DMS 273 (cell line): ENCODE results near the gene OR13A1.
A peak's percentile ranks its signal among the peaks of the same experiment; 100 is the strongest.
"Not testable (repeated sequence)": the region's sequence is repeated elsewhere in the genome, so short reads cannot be mapped to it uniquely, and the experiment has no call there.

ENCODE experiments used
- DNase-seq: peaks from one replicate; lab custom pipeline; 2025; ENCODE audit not compliant: unreplicated experiment; lab: John Stamatoyannopoulos, UW

Gene OR13A1

DNA sequence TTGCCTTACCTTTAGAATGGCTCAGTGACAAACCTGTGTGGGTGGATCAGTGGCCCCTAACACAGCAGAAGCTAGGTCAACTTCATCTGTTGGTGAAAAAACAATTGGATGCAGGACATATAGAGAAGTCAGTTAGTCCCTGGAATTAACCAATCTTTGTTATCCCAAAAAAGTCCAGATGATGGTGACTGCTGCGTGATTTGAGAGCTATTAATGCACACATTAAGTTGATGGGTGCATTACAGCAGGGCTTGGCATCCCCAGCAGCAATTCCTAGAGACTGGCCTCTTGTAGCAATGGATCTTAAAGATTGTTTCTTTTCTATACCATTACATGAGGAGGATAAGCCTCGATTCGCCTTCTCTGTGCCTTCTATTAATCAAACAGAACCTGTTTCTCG lies 33.3 kb downstream of the OR13A1 start:
- no peak for DNase-seq

DNA sequence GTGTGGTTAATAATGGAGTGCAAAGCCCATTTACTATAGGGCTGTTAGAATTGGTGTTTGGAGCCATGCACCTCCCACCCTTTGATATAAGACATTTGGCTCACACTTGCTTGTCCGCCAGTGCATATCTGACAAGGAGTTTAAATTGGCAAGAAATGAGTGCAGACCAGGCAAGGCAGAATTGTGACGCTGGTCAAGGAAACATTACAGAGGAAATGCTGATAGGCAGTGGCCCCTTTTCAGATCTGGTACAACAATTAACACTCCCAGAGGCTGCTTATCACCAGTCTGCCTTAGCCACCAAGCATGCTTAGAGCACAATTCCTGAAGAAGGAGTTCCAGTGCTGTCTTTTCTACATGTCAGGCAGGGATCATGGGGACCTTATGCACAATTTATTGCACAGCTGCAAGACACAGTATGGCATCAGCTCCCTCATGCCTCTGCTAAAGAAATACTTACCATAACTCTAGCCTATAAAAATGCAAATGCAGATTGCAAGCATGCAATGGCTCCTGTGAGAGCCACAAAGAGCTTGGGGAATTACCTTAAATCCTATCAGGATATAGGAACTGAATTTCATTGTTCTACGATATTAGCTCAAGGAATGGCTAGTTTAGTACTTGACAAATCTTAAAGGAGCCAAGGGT lies 35.2 kb downstream of the OR13A1 start:
- peak; percentile 1 for DNase-seq

DNA sequence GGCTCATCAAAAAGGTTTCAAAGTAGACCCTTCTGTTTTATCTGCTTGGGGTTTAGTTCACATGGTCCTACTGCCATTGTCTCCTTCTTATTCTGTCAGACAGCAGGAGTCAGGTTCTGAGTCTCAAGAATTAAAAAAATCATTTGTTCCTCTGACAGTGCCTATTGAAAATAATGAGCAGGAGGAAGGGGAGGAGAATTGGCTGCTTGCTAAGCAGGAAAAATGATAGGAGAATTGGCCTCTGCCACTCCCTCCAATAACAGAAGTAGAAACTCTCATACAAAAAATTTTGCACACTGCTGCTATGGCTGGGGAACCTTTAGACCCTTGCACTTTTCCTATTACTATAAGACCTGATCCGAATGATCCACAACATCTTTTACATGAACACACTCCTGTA lies 35.7 kb downstream of the OR13A1 start:
- no peak for DNase-seq

DNA sequence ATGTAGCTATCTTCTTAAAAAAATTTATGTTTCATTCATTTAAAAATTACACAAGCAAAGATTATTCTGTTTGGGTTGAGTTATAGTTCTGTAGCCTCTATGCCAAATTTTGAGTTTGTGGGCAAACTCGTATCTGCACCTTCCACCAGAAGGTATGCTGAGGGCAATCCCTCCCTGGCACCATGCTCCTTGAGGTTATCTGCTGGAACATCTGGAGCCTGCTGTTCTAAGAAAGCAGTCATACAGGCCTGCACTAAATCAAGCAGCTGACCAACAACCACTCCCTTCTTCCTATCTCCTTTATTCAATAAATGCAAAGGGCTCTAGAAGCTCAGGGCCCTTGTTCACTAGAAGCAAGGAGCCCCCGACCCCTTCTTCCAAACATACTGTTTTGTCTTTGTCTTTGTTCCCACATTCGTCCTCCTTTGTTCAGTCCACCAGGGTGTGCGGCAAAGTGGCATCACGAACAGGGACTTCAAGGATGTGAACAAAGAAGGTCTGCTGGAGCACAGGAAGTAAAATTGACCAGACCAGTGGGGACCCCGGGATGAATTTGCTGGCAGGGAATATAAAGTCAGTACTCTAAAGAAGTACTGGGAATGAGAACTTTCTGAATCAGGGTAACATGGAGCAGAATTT lies 36.4 kb downstream of the OR13A1 start:
- DNase-seq, result no peak

DNA sequence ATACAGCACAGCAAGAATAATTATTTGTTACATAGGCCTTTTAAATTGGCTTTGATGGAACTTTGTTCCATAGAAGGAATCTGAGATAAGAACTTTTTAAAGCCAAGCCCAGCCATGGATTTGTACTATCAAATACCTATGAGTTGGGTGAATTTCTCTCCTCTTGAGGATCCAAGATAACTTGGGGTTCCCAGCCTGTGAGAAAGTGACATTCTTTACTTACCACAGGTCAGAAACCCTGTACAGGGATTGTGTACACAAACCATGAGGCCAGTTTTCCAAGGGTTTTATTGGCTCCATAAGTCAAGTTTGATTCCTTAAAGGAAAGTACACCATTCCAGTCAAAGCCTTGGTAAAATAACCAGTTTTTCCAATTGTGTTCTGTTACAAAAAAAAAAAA lies 39.3 kb downstream of the OR13A1 start:
- DNase-seq, result not testable (repeated sequence)

DNA sequence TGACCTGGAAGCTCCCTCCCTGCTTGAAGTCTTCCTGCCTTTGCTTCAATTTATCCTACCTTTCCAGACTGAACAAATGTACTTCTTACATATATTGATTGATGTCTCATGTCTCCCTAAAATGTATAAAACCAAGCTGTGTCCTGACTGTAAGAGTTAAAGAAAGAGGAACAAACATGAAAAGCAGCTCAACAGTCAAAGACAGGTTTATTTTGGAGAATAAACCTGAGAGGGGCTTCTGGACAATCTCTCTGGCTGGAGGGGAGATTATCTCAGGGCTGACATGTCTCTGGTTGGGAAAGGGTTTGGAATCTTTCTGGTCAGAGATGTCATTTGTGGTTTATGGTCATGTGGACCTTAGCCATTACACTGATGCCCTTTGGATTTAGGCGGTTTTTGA lies 41.0 kb downstream of the OR13A1 start:
- DNase-seq, result no peak

DNA sequence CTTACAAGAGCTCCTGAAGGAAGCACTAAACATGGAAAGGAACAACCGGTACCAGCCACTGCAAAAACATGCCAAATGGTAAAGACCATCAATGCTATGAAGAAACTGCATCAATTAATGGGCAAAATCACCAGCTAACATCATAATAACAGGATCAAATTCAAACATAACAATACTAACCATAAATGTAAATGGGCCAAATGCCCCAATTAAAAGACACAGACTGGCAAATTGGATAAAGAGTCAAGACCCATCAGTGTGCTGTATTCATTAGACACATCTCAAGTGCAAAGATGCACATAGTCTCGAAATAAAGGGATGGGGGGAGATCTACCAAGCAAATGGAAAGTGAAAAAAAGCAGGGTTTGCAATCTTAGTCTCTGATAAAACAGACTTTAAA lies 47.6 kb downstream of the OR13A1 start:
- not testable (repeated sequence) for DNase-seq

DNA sequence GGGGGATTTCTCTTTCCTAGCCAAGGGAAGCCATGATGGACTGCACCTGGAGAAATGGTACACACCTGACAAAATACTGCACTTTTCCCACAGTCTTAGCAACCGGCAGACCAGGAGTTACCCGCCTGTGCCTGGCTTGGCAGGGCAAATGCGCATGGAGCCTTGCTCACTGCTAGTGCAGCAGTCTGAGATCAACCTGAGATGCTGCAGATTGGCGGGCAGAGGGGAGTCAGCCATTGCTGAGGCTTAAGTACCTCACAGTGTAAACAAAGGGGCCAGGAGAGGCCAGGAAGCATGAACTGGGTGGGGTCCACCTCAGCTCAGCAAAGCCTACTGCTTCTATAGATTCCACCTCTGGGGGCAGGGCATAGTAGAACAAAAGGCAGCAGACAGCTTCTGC lies 49.4 kb downstream of the OR13A1 start:
- DNase-seq, result no peak

DNA sequence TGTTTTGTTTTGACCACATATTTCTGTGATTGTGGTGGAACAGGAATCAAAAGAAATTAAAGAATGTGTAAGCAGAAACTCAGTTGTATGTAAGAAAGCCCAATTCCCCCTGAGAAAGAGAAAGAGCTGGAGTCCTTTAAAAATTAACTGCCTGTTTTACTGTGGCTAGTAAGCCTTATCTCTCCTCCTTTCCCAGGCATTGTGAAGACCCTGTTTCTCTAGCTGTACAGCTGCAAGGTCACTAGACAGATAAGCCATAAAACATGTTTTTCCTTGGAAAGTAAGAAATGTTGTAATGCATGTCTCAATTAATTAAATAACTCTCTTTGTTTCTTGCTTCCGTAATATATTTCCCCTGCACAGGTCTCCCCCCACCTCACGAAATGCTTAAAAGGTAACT lies 53.5 kb downstream of the OR13A1 start:
- DNase-seq, result no peak

DNA sequence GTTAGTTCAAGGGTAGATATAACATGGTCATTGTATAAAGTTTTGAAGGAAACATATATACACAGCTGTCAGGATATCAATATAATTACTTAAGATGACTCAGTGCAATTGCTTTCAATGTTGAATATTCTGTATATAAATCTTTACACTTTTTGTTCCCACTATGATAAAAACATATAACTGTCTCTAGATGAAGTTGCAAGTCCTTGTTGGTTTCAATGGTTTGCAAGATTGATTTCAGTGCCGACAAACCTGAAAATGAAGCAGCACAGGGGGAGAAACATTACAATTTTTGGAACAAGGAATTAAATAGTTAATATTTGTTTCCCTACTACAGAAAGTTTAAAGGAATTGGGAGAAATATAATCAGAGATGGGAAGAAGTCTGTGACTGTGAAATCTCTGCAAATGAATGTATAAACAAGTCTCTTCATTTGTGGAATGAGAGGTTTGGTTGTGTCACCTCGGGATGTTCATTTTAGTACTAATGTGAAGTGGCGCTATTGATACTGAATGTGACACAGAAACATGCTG lies 54.1 kb downstream of the OR13A1 start:
- DNase-seq, result no peak

DNA sequence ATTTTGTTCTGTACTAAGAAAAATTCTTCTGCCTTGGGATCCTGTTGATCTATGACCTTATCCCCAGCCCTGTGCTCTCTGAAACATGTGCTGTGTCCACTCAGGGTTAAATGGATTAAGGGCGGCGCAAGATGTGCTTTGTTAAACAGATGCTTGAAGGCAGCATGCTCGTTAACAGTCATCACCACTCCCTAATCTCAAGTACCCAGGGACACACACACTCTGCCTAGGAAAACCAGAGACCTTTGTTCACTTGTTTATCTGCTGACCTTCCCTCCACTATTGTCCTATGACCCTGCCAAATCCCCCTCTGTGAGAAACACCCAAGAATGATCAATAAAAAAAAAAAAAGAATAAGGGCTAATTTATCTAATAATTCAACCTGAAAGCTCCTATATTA lies 54.8 kb downstream of the OR13A1 start:
- DNase-seq, result not testable (repeated sequence)

DNA sequence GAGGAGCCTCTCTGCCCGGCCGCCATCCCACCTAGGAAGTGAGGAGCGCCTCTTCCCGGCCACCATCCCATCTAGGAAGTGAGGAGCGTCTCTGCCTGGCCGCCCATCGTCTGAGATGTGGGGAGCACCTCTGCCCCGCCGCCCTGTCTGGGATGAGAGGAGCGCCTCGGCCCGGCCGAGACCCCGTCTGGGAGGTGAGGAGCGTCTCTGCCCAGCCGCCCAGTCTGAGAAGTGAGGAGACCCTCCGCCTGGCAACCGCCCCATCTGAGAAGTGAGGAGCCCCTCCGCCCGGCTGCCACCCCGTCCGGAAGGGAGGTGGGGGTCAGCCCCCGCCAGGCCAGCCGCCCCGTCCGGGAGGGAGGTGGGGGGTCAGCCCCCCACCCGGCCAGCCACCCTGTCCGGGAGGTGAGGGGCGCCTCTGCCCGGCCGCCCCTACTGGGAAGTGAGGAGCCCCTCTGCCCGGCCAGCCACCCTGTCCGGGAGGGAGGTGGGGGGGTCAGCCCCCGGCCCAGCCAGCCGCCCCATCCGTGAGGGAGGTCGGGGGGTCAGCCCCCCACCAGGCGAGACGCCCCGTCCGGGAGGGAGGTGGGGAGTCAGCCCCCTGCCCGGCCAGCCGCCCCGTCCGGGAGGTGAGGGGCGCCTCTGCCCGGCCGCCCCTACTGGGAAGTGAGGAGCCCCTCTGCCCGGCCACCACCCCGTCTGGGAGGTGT lies 55.5 kb downstream of the OR13A1 start:
- not testable (repeated sequence) for DNase-seq

DNA sequence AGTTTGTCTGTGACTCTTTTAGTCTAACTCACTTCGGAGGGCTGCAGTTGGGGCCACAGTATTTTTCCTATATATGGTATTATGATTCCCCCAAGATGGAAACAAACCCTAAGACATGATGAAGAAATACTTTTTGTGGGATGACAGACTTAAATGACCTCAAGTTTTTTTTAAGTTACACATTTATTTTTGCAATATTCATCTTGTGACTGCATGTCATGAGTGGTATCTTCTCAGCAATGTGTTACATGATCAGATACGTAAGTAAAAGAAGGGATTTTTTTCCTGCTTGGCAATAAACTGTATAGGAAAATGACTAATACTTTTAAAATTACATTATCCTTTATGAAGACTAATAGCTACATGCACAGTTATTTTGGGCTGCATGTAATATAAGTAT lies 57.8 kb downstream of the OR13A1 start:
- DNase-seq, result no peak

DNA sequence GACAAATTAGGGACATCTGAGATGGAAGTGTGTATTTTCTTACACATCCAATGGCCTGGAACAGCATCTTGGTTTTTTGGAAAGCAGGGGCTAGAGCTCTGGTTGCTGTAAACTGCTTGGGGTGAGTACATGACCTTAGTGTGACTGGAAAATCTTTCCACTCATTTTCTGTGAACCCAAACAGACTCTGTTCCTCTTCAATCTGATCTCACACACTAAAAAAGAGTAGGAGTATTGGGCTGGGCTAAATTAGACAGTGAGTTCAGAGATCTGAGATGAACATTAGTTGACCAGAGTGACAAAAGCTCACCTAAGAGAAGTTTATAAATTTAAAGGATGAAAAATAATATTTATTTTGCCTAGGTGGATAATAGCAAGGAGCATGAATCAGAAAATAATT lies 59.2 kb downstream of the OR13A1 start:
- DNase-seq, result no peak

DNA sequence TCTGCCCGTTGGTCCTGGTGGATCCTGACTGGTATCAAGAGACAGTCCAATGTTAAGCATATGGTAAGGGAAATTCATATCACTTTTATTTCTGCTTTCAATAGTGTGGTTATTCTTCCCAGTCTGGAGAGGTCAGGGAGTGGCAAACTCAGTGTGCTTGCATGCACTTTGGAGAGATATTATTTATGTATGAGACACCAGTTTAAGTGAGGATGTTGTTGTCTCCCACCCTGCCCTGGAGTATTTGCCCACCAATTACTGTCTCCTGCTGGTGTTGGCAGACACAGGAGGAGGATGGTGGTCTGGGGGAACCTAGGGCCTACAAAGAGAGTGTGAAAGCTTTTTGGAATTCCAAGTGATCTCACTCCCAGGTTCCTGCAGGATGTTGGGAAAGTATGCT lies 59.7 kb downstream of the OR13A1 start:
- no peak for DNase-seq

DNA sequence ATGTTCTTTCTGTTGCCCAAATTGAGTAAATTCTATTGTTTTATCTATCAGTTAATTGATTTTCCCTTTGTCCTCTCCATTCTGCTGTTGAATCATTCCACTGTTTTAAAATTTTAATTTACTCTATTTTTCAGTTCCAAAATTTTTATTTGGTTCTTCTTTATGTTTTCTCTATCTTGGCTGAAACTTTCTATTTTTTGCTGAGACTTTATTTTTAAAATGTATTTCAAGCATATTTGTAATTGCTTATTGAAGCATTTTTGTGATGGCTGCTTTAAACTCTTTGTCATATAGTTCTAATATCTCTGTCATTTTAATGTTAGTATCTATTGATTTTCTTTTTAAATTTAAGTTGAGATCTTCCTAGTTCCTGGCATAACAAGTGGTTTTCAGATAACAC lies 60.5 kb downstream of the OR13A1 start:
- no peak for DNase-seq

DNA sequence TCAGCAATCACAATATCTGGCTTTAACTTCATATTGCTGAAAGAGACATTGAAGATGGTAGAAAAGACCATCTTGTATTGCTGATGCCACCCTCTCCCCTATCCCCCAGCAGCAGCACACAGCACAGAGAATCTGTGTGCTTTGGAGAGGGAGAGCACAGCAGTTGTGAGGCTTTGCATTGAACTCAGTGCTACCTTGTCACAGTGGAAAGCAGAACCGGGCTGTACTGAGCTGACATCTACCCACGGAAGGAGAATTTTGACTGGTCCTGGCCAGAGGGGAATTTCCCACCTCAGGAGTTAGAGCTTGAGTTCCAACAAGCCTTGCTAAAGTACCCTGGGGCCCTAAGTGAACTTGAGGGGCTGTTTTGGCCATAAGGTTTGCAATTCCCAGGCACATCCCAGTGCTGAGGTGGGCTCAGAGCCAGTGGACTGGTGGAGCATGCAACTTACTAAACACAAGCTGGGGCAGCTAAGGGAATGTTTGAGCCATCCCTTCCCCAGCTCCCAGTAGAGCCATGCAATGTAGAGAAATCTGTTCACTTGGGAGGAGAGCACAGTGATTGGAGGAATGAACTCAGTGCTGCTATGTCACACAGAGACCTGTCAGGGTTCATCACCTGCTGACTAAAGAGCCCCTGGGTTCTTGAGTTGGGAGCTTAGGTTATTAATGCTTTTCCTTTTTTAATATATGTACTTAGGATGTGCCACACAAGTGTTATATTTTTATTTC lies 62.1 kb downstream of the OR13A1 start:
- DNase-seq, result no peak
